GM12801 (cell line): Measurements from ENCODE around the gene SNX33.

Experiments used
- TF ChIP-seq, protein P1 (sequence below): IDR thresholded peaks from one replicate; pipeline ENCODE4 v1.5.1; 2011; ENCODE audit warnings: control low read depth; ENCODE audit not compliant: insufficient read length; ENCODE audit errors: extremely low read depth

Gene SNX33

DNA sequence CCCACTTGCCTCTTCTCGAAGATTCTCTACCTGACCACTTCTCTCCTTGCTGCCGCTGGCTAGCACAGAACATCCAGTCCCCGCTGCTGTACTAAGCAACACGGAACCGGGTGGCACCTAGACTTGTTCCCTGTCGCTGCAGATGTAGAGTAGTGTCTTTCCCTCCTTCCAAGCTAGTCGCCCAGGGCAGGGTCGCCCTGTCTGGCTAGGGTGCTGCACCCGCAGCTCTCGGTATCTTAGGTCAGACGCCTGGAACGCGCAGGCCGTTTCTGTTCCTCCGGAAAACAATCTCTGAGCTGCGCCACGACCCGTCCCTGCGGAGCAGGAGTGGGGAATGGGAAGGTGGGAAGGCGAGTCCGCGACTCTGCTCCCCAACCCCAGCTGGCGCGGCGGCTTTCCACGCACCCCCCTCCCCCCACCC lies 758 bp upstream of the SNX33 start:
- TF ChIP-seq, protein P1, sequence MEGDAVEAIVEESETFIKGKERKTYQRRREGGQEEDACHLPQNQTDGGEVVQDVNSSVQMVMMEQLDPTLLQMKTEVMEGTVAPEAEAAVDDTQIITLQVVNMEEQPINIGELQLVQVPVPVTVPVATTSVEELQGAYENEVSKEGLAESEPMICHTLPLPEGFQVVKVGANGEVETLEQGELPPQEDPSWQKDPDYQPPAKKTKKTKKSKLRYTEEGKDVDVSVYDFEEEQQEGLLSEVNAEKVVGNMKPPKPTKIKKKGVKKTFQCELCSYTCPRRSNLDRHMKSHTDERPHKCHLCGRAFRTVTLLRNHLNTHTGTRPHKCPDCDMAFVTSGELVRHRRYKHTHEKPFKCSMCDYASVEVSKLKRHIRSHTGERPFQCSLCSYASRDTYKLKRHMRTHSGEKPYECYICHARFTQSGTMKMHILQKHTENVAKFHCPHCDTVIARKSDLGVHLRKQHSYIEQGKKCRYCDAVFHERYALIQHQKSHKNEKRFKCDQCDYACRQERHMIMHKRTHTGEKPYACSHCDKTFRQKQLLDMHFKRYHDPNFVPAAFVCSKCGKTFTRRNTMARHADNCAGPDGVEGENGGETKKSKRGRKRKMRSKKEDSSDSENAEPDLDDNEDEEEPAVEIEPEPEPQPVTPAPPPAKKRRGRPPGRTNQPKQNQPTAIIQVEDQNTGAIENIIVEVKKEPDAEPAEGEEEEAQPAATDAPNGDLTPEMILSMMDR, result no peak

DNA sequence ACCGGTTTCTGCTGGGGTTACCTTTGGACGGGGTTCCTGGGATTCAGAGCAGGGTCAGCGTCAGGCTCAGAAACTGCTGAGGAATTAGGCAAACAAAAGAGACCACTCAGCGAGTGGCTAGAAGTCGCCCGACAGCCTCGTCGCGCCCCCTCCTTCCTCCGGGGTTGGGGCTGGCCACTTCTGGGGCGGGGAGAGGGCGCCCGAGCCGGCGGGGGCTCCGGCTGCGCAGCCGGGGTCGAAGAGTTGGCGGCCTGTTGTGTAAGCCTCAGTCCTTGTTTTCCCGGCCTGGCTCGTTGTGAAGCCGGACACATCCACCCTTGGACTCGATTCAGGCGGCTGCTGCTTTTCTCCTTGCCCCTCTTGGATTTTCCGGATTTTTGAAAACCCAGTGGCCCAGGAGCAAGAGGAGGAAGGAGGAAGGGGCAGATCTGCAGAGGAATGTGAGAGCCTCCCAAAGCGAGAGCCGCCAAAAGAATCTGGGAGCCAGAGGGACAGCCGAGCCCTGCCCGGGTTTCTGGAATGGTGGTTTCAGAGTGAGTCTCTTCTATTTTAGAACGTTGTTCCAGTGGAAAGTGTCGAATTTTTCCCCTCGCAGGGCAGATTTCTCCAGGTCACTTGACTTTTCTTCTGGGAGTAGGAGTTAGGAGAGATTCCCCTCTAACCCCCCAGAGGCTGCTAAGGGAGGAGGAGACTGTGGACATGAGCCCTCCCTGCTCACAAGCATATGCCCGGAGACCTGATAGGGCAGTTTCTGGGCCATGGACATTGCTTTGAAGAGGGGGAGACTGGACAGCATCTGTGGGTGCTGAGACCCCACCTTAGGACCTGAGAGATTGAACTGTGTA lies 666 bp downstream of the SNX33 start:
- TF ChIP-seq, protein P1, result no peak

DNA sequence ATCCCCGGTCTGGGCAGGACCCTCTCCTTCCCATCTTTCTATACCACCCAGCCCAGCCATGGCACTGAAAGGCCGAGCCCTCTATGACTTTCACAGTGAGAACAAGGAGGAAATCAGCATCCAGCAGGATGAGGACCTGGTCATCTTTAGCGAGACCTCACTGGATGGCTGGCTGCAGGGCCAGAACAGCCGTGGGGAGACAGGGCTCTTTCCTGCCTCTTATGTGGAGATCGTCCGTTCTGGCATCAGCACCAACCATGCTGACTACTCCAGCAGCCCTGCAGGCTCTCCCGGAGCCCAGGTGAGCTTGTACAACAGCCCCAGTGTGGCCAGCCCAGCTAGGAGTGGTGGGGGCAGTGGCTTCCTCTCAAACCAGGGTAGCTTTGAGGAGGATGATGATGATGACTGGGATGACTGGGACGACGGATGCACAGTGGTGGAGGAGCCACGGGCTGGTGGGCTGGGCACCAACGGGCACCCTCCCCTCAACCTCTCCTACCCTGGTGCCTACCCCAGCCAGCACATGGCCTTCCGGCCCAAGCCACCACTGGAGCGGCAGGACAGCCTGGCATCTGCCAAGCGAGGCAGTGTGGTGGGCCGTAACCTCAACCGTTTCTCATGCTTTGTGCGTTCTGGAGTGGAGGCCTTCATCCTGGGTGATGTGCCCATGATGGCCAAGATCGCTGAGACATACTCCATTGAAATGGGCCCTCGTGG lies 1.5 kb downstream of the SNX33 start:
- TF ChIP-seq, protein P1, result no peak

DNA sequence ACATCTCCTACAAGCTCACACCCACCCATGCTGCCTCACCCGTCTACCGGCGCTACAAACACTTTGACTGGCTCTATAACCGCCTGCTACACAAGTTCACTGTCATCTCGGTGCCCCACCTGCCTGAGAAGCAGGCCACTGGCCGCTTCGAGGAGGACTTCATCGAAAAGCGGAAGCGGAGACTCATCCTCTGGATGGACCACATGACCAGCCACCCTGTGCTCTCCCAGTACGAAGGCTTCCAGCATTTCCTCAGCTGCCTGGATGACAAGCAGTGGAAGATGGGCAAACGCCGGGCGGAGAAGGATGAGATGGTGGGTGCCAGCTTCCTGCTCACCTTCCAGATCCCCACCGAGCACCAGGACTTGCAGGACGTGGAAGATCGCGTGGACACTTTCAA lies 2.1 kb downstream of the SNX33 start:
- TF ChIP-seq, protein P1, result no peak

DNA sequence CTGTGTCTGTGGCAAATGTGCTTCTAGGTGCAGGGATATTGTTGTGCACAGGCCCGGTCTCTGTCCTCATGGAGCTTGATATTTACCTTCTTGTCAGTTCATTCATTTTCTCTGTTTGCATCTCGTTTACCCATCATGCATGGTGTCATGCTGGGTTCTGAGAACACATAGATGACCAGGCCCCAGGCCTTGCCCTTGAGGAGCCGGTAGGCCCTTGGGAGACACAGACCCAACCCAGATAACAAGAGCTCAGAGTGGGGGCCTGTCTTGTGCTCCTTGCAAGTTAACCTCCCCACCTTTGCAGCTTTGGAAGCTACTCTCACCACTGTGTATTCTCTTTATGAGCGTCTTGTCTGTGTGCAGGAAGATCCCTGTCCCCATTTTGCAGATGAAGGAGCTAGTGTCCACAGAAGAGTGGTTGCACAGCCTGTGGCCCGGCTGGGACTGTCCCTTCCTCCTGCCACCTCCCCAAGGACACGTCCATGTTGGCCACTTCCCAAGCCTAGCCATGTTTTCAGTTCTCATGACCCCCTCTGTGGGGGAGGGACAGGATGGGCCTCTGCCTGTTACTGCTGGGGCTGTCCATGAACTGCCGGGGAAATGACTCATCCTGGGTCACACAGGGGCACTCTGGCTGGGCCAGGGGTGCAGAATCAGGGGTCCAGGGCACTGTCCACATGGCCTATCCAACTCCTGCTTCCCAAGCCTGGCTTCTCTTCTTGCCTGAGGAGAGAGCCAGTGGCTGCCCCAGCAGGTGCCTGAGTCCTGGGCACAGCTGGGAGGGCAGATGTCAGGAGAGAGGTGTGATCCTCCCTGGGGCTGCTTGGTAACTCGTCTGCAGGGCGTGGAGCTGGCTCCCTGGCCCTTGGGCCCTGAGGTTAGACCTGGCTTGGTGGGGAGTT lies 3.4 kb downstream of the SNX33 start:
- TF ChIP-seq, protein P1, result no peak

DNA sequence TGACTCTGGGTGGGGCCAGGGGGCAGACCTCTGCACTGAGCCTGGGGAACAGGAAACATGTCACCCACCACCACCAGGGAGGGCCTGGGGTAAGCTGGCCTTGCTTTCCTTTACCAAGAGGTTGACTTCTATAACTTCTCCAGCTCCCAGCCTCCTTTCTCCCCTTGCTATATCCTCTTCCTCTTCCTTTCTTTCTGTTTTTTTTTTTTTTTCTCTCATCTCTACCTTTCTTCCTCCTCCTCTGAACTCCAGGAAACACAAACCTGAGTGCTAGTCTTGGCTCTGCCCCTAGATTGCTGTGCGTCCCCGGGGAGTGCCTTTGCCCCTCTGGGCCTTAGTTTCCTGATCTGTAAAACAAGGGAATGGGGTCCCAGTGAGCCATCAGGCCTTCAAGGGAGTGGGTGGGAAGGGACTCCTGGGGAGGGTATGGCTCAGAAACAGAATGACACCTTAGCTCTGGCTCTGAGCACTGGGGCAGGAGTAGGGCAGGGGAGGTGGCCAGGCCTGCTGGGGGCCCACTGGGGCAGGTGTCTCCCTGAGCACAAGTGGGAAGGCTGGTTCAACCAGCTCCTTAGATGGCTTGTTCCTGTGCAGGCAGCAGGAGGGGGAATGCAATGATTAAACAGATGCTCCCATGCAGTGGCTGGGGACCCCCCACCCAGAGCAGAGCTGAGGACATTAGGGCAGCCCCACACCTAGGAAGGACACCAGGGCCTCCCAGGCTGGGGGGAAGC lies 4.3 kb downstream of the SNX33 start:
- TF ChIP-seq, protein P1, result no peak
